Ectodermal cell (in vitro differentiated cells): ENCODE results near the gene SRL.
A peak's percentile ranks its signal among the peaks of the same experiment; 100 is the strongest.

ENCODE experiments used
- H3K27ac ChIP-seq: 2 replicates; pipeline ENCODE4 v1.7.0; 2013; ENCODE audit warnings: mild to moderate bottlenecking, low read depth, low read length; ENCODE audit not compliant: insufficient read depth, poor library complexity, severe bottlenecking
- H3K27me3 ChIP-seq: 2 replicates; pipeline ENCODE4 v1.7.0; 2013; ENCODE audit warnings: mild to moderate bottlenecking, low read length; ENCODE audit not compliant: insufficient read depth, control insufficient read depth, poor library complexity, severe bottlenecking
- H3K36me3 ChIP-seq: one replicate; pipeline ENCODE4 v1.7.0; 2013; ENCODE audit warnings: low read length; ENCODE audit not compliant: control insufficient read depth, insufficient read depth
- H3K4me1 ChIP-seq: one replicate; pipeline ENCODE4 v1.7.0; 2013; ENCODE audit warnings: low read length; ENCODE audit not compliant: control insufficient read depth, insufficient read depth
- H3K4me3 ChIP-seq: 2 replicates; pipeline ENCODE4 v1.7.0; 2013; ENCODE audit warnings: low read depth, low read length, control low read depth; ENCODE audit not compliant: insufficient read depth
- H3K9me3 ChIP-seq: 2 replicates; pipeline ENCODE4 v1.7.0; 2013; ENCODE audit warnings: mild to moderate bottlenecking, low read length, moderate library complexity; ENCODE audit not compliant: control insufficient read depth
- WGBS, 2 experiments: methylation state at CpG; one replicate each; pipeline ENCODE4 v1.1.7; 2013; ENCODE audit warnings: missing lambda C conversion rate in 2 of 2; 5-methylcytosine and 5-hydroxymethylcytosine counted together

Gene SRL

GRCh38 chr16:4226251-4227039 is 15.4 kb downstream of the SRL start:
- no peaks in the 10 kb centered on the region for H3K27me3 ChIP-seq
- no peak overlapping the region for H3K27ac ChIP-seq
- H3K36me3 ChIP-seq: no peaks in the 10 kb centered on the region
- WGBS, 2 experiments: 72% methylated on average over 5 of the region's 5 CpGs
- no peaks in the 10 kb centered on the region for H3K4me1 ChIP-seq
- H3K4me3 ChIP-seq: no peak overlapping the region
- no peaks in the 10 kb centered on the region for H3K9me3 ChIP-seq

GRCh38 chr16:4225075-4225474 is 16.8 kb downstream of the SRL start:
- 73 to 94% methylated on average over 2 of the region's 2 CpGs for WGBS, 2 experiments
- H3K9me3 ChIP-seq: no peaks in the 10 kb centered on the region
- H3K27ac ChIP-seq: no peak overlapping the region
- H3K4me1 ChIP-seq: no peaks in the 10 kb centered on the region
- H3K4me3 ChIP-seq: no peak overlapping the region
- H3K36me3 ChIP-seq: no peaks in the 10 kb centered on the region
- no peaks in the 10 kb centered on the region for H3K27me3 ChIP-seq

GRCh38 chr16:4220358-4220757 is 21.5 kb downstream of the SRL start:
- Histone ChIP-seq H3K36me3 (no peaks in the 10 kb centered on the region), H3K9me3 (no peaks in the 10 kb centered on the region), H3K27ac (no peak overlapping the region), H3K4me3 (no peak overlapping the region), H3K4me1 (peaks cover 20% of the 10 kb centered on the region), H3K27me3 (peaks cover 3% of the 10 kb centered on the region)
- 79 to 87% methylated on average over 5 of the region's 5 CpGs for WGBS, 2 experiments

GRCh38 chr16:4218202-4218601 is 23.7 kb downstream of the SRL start:
- peaks cover 20% of the 10 kb centered on the region for H3K4me1 ChIP-seq
- H3K27ac ChIP-seq: peak overlapping the region; percentile 44
- H3K9me3 ChIP-seq: no peaks in the 10 kb centered on the region
- H3K36me3 ChIP-seq: no peaks in the 10 kb centered on the region
- H3K4me3 ChIP-seq: no peak overlapping the region
- 69 to 73% methylated on average over 14 of the region's 14 CpGs for WGBS, 2 experiments
- H3K27me3 ChIP-seq: peaks cover 3% of the 10 kb centered on the region

- no peaks in the 10 kb centered on the region for H3K9me3 ChIP-seq
- H3K27me3 ChIP-seq: peaks cover 3% of the 10 kb centered on the region
- H3K27ac ChIP-seq: no peak overlapping the region
- WGBS, 2 experiments: 31 to 35% methylated on average over 20 of the region's 20 CpGs
- H3K4me3 ChIP-seq: no peak overlapping the region
- no peaks in the 10 kb centered on the region for H3K36me3 ChIP-seq
- H3K4me1 ChIP-seq: peaks cover 20% of the 10 kb centered on the region
Measured at GRCh38 chr16:4217204-4218131, 24.4 kb downstream of the SRL start.

- Histone ChIP-seq H3K4me1 (peaks cover 20% of the 10 kb centered on the region), H3K36me3 (no peaks in the 10 kb centered on the region), H3K27me3 (peaks cover 3% of the 10 kb centered on the region), H3K9me3 (no peaks in the 10 kb centered on the region), H3K27ac (no peak overlapping the region), H3K4me3 (no peak overlapping the region)
- WGBS, 2 experiments: 91 to 92% methylated on average over 5 of the region's 5 CpGs
Measured at GRCh38 chr16:4216596-4216995, 25.3 kb downstream of the SRL start.

GRCh38 chr16:4215106-4215505 is 26.8 kb downstream of the SRL start:
- no peak overlapping the region for H3K27ac ChIP-seq
- 91 to 93% methylated on average over 2 of the region's 2 CpGs for WGBS, 2 experiments
- H3K4me3 ChIP-seq: no peak overlapping the region
- peaks cover 3% of the 10 kb centered on the region for H3K27me3 ChIP-seq
- no peaks in the 10 kb centered on the region for H3K9me3 ChIP-seq
- H3K36me3 ChIP-seq: no peaks in the 10 kb centered on the region
- H3K4me1 ChIP-seq: peaks cover 20% of the 10 kb centered on the region

GRCh38 chr16:4214215-4214621 is 27.7 kb downstream of the SRL start:
- 76 to 78% methylated on average over 7 of the region's 7 CpGs for WGBS, 2 experiments
- no peak overlapping the region for H3K27ac ChIP-seq
- H3K36me3 ChIP-seq: no peaks in the 10 kb centered on the region
- H3K27me3 ChIP-seq: peaks cover 3% of the 10 kb centered on the region
- H3K9me3 ChIP-seq: no peaks in the 10 kb centered on the region
- H3K4me3 ChIP-seq: no peak overlapping the region
- H3K4me1 ChIP-seq: peaks cover 20% of the 10 kb centered on the region

- Histone ChIP-seq H3K9me3 (no peaks in the 10 kb centered on the region), H3K36me3 (no peaks in the 10 kb centered on the region), H3K4me3 (no peak overlapping the region), H3K27me3 (peaks cover 3% of the 10 kb centered on the region), H3K4me1 (peaks cover 15% of the 10 kb centered on the region), H3K27ac (no peak overlapping the region)
- 63 to 70% methylated on average over 6 of the region's 6 CpGs for WGBS, 2 experiments
Measured at GRCh38 chr16:4213737-4214136, 28.1 kb downstream of the SRL start.

GRCh38 chr16:4212934-4213296 is 29.0 kb downstream of the SRL start:
- Histone ChIP-seq H3K27ac (no peak overlapping the region), H3K9me3 (no peaks in the 10 kb centered on the region), H3K4me1 (peaks cover 8% of the 10 kb centered on the region), H3K36me3 (no peaks in the 10 kb centered on the region), H3K4me3 (no peak overlapping the region), H3K27me3 (peaks cover 3% of the 10 kb centered on the region)
- 95 to 98% methylated on average over 3 of the region's 3 CpGs for WGBS, 2 experiments
